Testis (tissue), 3 donors: ENCODE results near the gene GP2. TPM values are rescaled to one million over a fixed set of nuclear protein-coding genes. Genes with fewer than 3 reads are reported as not detected.

Experiments
- DNase-seq: peaks from one replicate; pipeline ENCODE4 v3.0.0-alpha.2; 2019
- H3K27ac ChIP-seq, 2 donors: fragments of 200-600 bp; sonication (generic); one replicate each; pipeline ENCODE4 v1.5.1; 2019
- H3K27me3 ChIP-seq: fragments of 200-600 bp; sonication (generic); one replicate; pipeline ENCODE4 v1.5.1; 2019
- H3K36me3 ChIP-seq: fragments of 200-600 bp; sonication (generic); one replicate; pipeline ENCODE4 v1.5.1; 2017; ENCODE audit warnings: low read depth; ENCODE audit errors: missing control alignments
- H3K4me1 ChIP-seq: fragments of 200-600 bp; sonication (generic); one replicate; pipeline ENCODE4 v1.5.1; 2019
- H3K4me3 ChIP-seq, 2 donors: fragments of 200-600 bp; sonication (generic); one replicate each; pipeline ENCODE4 v1.5.1; 2017 to 2019
- H3K9me3 ChIP-seq: fragments of 200-600 bp; sonication (generic); one replicate; pipeline ENCODE4 v1.5.1; 2017
- CTCF ChIP-seq, 3 experiments: fragments of 450-650 bp in 2 of 3; fragments of 200-600 bp in 1 of 3; sonication (generic) in 1 of 3; IDR thresholded peaks; one replicate each; pipeline ENCODE4 v1.5.1; 2016 to 2019; ENCODE audit warnings: antibody characterized with exemption in 3 of 3, mild to moderate bottlenecking in 2 of 3, moderate library complexity in 1 of 3
- POLR2A ChIP-seq: fragments of 450-650 bp; IDR thresholded peaks from one replicate; pipeline ENCODE4 v1.6.1; 2017; ENCODE audit warnings: antibody characterized with exemption, mild to moderate bottlenecking, moderate library complexity
- WGBS, 2 donors: methylation state at CpG; one replicate each; pipeline ENCODE4 v1.1.5; 2018; 5-methylcytosine and 5-hydroxymethylcytosine counted together
- intact Hi-C: fragments of 100-400 bp; cut with DNase I; formaldehyde crosslinking; loops from one replicate; pipeline ENCODE4 v1.15.1; 2023; ENCODE audit warnings: low total_unique reads
- polyA plus RNA-seq: library from polyadenylated mRNA; stranded (reverse); fragments of 350-450 nt; fragmentation: Illumina TruSeq; extraction: RNeasy Lipid Tissue Mini Kit (QIAGEN cat#74804); gene quantifications from one replicate; pipeline ENCODE4 v1.2.3, GENCODE V29; 2014; ENCODE audit warnings: low read depth, low replicate concordance; ENCODE audit not compliant: insufficient read depth
- total RNA-seq, 2 donors: library from RNA; depleted of rRNA; stranded (reverse); fragments of >200 nt; gene quantifications; one replicate each; pipeline ENCODE4 v1.2.3, GENCODE V29; 2016

Gene GP2
- total and polyA plus RNA-seq, 3 donors from 2014 or later, result 0.31 to 0.56 (median 0.45) TPM

DNA sequence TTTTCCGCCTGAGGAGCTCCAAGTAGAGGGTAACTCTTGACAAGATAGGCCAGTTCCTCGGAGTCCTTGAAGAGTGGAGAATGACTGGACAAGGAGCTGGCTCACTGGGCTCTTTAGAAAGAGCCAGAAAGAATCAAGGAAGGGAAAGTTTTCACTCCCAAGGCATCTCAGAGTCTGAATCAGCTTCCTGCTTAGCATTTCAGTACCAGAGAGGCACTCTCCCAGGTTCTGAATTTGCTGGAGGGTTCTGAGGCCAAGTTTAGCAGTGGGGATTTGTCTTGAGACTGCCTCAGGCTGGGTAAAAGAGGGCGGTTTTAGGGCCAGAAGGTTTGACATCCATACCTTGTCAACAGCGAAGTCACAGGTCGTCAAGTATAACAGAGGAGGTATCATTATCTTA, 25.5 kb downstream of the GP2 start:
- TF ChIP-seq POLR2A (no peak), CTCF (IDR thresholded peaks at IDR 0.05) (no peak)
- no peak overlapping the region for H3K4me3 ChIP-seq
- intact Hi-C loops, result no loop called here
- no peaks in the 10 kb centered on the region for H3K9me3 ChIP-seq
- no peaks in the 10 kb centered on the region for H3K4me1 ChIP-seq
- H3K27ac ChIP-seq, result no peak overlapping the region
- H3K27me3 ChIP-seq, result no peaks in the 10 kb centered on the region
- H3K36me3 ChIP-seq, result no peaks in the 10 kb centered on the region
- WGBS, 2 donors, result 64 to 83% methylated on average over 4 to 5 of the region's 5 CpGs
- DNase-seq, result no peak

DNA sequence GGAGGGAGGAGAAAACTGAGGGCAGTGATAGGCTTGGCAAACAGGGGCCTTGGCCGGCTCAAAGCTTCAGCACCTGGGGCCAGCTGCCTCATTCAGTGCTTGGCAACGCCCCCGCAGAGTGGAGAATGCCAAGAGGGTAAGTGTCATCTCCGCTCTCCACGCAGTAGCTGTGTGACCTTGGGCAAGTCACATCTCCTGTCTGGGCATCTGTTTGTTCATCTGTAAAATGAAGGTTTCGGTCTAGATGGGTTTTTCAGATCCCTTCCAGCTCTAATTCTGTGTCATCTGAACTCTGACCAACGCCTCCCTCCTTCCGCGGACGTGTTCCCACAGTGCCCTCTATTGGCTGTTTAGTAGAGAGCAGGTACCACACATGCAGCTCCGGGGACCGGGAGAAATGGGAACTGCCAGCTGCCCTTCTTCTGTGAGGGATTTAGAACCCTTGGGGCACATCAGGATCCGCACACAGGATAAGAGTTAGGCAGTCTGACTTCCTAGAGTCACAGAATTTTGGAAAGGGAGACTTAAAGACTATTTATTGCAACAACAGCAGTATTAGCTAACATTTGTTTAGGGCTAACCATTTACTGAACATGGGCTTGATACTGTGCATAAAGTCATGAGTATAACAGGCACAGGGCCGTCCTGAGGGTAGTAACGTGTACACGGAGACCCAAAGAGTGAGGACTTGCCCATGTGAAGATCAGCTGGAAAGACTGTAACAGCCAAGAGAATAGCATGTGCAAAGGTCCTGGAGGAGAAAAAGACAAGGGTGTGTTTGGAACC, 26.8 kb downstream of the GP2 start:
- no peaks in the 10 kb centered on the region for H3K9me3 ChIP-seq
- TF ChIP-seq POLR2A (no peak), CTCF (IDR thresholded peaks at IDR 0.05) (peak; percentile 35 to 59 (median 56))
- peak; percentile 73 for DNase-seq
- intact Hi-C loops, result no loop called here
- 9 to 16% methylated on average over 16 of the region's 16 CpGs for WGBS, 2 donors
- H3K27me3 ChIP-seq, result no peaks in the 10 kb centered on the region
- H3K27ac ChIP-seq, result no peak overlapping the region
- no peaks in the 10 kb centered on the region for H3K4me1 ChIP-seq
- H3K4me3 ChIP-seq, result no peak overlapping the region
- no peaks in the 10 kb centered on the region for H3K36me3 ChIP-seq

- intact Hi-C loops, result no loop called here
- Histone ChIP-seq H3K9me3 (no peaks in the 10 kb centered on the region), H3K27ac (no peak overlapping the region), H3K4me3 (no peak overlapping the region), H3K4me1 (no peaks in the 10 kb centered on the region), H3K36me3 (no peaks in the 10 kb centered on the region), H3K27me3 (no peaks in the 10 kb centered on the region)
- TF ChIP-seq POLR2A (no peak), CTCF (IDR thresholded peaks at IDR 0.05) (no peak)
- 76 to 84% methylated on average over 5 of the region's 5 CpGs for WGBS, 2 donors
- DNase-seq, result no peak
These were observed 28.9 kb downstream of the GP2 start for GRCh38 chr16:20298452-20298851.

DNA sequence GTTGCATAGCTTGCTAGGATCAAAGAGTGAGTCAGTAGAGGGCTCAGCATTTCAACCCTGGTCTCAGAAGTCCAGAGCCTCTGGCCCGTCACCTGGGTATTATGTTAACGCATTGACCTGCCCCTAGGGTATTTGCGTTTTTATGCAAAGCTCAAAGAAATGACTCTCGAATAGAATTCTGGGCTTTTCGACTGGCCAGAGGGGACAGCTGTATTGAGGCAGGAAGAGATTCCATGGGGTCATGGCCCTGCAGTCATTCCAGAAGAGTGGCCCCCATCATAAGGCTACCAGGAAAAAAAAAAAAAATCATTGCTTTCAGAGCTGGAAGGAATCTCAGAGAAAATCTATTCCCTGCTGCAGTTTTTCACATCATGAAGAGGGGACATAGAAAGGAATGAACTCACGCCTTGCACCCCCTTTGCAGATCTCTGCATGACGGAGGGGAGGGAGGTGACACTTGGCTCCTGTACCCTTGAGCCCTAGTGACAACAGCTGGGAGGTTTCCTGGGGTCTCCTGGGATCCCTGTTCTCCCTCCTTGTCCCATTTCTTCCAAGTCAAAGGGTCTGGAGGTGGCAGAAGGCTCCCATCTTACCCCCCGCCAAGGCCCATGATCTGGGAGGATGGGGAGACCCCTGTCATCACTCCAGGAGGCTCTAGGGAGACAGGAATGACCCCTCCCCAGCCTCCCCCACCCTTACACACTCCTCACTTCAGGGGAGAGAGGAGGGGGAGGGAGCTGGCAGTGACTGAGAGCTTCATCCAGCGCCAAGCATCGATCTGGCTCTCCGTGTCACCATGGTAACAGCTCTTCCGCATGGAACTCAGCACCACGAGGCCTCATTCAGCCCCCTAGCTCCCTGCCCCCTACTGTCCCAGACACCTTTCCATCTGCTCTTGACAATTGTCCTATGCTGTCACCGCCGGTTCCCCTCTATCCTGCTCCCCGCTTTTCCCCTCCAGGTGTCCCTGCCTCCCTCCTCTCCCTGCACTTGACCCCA, 35.8 kb downstream of the GP2 start:
- TF ChIP-seq POLR2A, result no peak
- TF ChIP-seq CTCF (IDR thresholded peaks at IDR 0.05), result no peak
- no peak overlapping the region for H3K4me3 ChIP-seq
- H3K27me3 ChIP-seq, result no peaks in the 10 kb centered on the region
- H3K4me1 ChIP-seq, result no peaks in the 10 kb centered on the region
- intact Hi-C loops, result no loop called here
- DNase-seq, result no peak
- H3K9me3 ChIP-seq, result no peaks in the 10 kb centered on the region
- WGBS, 2 donors, result 51 to 63% methylated on average over 15 to 16 of the region's 16 CpGs
- H3K36me3 ChIP-seq, result no peaks in the 10 kb centered on the region
- no peak overlapping the region for H3K27ac ChIP-seq
